Heart left ventricle (tissue), 13 donors: ENCODE measurements around the gene ITGB3.

ENCODE experiments used
- POLR2A ChIP-seq, 2 donors: fragments of 450-650 bp; IDR thresholded peaks; one replicate each; pipeline ENCODE4 v1.6.1; 2017; ENCODE audit warnings: antibody characterized with exemption in 2 of 2, mild to moderate bottlenecking in 2 of 2, moderate library complexity in 2 of 2
- TF ChIP-seq, protein P1 (sequence below), 12 donors: fragments of 200-600 bp; sonication (generic) in 4 of 12; IDR thresholded peaks; one replicate each; pipeline versions ENCODE4 v1.5.0 to v1.8.0; 2018 to 2022; ENCODE audit warnings: antibody characterized with exemption in 12 of 12, mild to moderate bottlenecking in 5 of 12
- donor health status: ischemic (EF 13 %, LVEDD 7.1; RV severe dilation, severe dysfunction).
- donor health status: DM: no; HTN: yes; CAD: no.
- donor health status: DM: no; HTN: no; CAD: no.
- donor health status: ischemic (EF 25% LVEDD 6.9; RV normal size, moderate dysfunction).
- donor health status: ischemic (EF 25% LVEDD 5.7; RV mildly dilated, moderate dysfunction).
- donor health status: ischemic (EF 35%, LVEDD 5.7; RV mildly dilated, moderate dysfunction).
- donor health status: nonischemic (EF 11% LVEDD 7.7; RV severe dilation, severe dysfunction).
- donor health status: DM: yes; HTN: yes; CAD: no.
- donor health status: PGD.
- donor health status: ischemic (EF 29% LVEDD 5.4; RV normal size, mild dysfunction).
- donor health status: nonischemic (EF 23%, LVEDD 6.1; RV moderate dilation, normal function).

- TF ChIP-seq, protein P1, sequence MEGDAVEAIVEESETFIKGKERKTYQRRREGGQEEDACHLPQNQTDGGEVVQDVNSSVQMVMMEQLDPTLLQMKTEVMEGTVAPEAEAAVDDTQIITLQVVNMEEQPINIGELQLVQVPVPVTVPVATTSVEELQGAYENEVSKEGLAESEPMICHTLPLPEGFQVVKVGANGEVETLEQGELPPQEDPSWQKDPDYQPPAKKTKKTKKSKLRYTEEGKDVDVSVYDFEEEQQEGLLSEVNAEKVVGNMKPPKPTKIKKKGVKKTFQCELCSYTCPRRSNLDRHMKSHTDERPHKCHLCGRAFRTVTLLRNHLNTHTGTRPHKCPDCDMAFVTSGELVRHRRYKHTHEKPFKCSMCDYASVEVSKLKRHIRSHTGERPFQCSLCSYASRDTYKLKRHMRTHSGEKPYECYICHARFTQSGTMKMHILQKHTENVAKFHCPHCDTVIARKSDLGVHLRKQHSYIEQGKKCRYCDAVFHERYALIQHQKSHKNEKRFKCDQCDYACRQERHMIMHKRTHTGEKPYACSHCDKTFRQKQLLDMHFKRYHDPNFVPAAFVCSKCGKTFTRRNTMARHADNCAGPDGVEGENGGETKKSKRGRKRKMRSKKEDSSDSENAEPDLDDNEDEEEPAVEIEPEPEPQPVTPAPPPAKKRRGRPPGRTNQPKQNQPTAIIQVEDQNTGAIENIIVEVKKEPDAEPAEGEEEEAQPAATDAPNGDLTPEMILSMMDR (IDR thresholded peaks at IDR 0.05) = no peak
- TF ChIP-seq POLR2A (IDR thresholded peaks at IDR 0.05) = no peak
These were observed 41.6 kb downstream of the ITGB3 start for GRCh38 chr17:47295037-47295873.
